Neuronal stem cell (in vitro differentiated cells): ENCODE measurements around the gene OSCP1.

Experiments used
- DNase-seq: peaks from one replicate; pipeline ENCODE4 v3.0.0-alpha.2; 2013; ENCODE audit warnings: low spot score
- H2AFZ ChIP-seq: one replicate; pipeline ENCODE4 v1.6.1; 2013; ENCODE audit warnings: mild to moderate bottlenecking, low read length, inconsistent platforms
- H2AK5ac ChIP-seq: 2 replicates; pipeline ENCODE4 v1.6.1; 2013; ENCODE audit warnings: low read depth, mild to moderate bottlenecking, inconsistent platforms, low read length, moderate library complexity, mixed read lengths
- H2BK120ac ChIP-seq: 2 replicates; pipeline ENCODE4 v1.6.1; 2013; ENCODE audit warnings: low read depth, mild to moderate bottlenecking, inconsistent platforms, low read length, moderate library complexity, mixed read lengths
- H2BK12ac ChIP-seq: one replicate; pipeline ENCODE4 v1.6.1; 2013; ENCODE audit warnings: low read length, inconsistent platforms
- H2BK15ac ChIP-seq: 2 replicates; pipeline ENCODE4 v1.6.1; 2013; ENCODE audit warnings: mild to moderate bottlenecking, low read length, inconsistent platforms, mixed read lengths
- H2BK5ac ChIP-seq: one replicate; pipeline ENCODE4 v1.6.1; 2013; ENCODE audit warnings: inconsistent platforms, mild to moderate bottlenecking, low read length, moderate library complexity
- H3K14ac ChIP-seq: one replicate; pipeline ENCODE4 v1.6.1; 2013; ENCODE audit warnings: low read length, inconsistent platforms
- H3K18ac ChIP-seq: 2 replicates; pipeline ENCODE4 v1.6.1; 2013; ENCODE audit warnings: low read length, inconsistent platforms
- H3K23ac ChIP-seq: 2 replicates; pipeline ENCODE4 v1.6.1; 2013; ENCODE audit warnings: low read depth, mild to moderate bottlenecking, mixed read lengths, low read length, inconsistent platforms; ENCODE audit not compliant: poor library complexity
- H3K27ac ChIP-seq: replicated peaks from 3 replicates; pipeline ENCODE4 v1.5.1; 2013; ENCODE audit warnings: low read length, inconsistent platforms
- H3K27me3 ChIP-seq, 3 experiments: 2 replicates each; pipeline ENCODE4 v1.6.1; 2013; ENCODE audit warnings: low read length in 3 of 3, mild to moderate bottlenecking in 2 of 3, inconsistent platforms in 1 of 3, low read depth in 1 of 3, mixed read lengths in 1 of 3, moderate library complexity in 1 of 3; ENCODE audit not compliant: control insufficient read depth in 3 of 3, insufficient read depth in 3 of 3
- H3K36me3 ChIP-seq, 2 donors: replicated peaks in 1 of 2; 2 replicates each; pipeline ENCODE4 v1.6.1; 2013; ENCODE audit warnings: low read length in 2 of 2; ENCODE audit not compliant: control insufficient read depth in 2 of 2, insufficient read depth in 2 of 2
- H3K4ac ChIP-seq: 2 replicates; pipeline ENCODE4 v1.6.1; 2013; ENCODE audit warnings: inconsistent platforms, mild to moderate bottlenecking, low read length, moderate library complexity
- H3K4me1 ChIP-seq, 2 donors: 1 replicate in 1 of 2; 2 replicates in 1 of 2; pipeline ENCODE4 v1.6.1; 2013; ENCODE audit warnings: low read length in 2 of 2, low read depth in 1 of 2; ENCODE audit not compliant: control insufficient read depth in 2 of 2, insufficient read depth in 1 of 2
- H3K4me2 ChIP-seq: one replicate; pipeline ENCODE4 v1.6.1; 2013; ENCODE audit warnings: mild to moderate bottlenecking, low read length, inconsistent platforms; ENCODE audit not compliant: insufficient read depth, poor library complexity, severe bottlenecking
- H3K4me3 ChIP-seq, 2 donors: 2 replicates each; pipeline ENCODE4 v1.5.1; 2013; ENCODE audit warnings: low read length in 2 of 2, mild to moderate bottlenecking in 2 of 2, inconsistent platforms in 1 of 2, moderate library complexity in 1 of 2
- H3K79me1 ChIP-seq: one replicate; pipeline ENCODE4 v1.6.1; 2013; ENCODE audit warnings: low read depth, mild to moderate bottlenecking, inconsistent platforms, low read length, moderate library complexity
- H3K9ac ChIP-seq: one replicate; pipeline ENCODE4 v1.6.1; 2013; ENCODE audit warnings: mild to moderate bottlenecking, low read depth, low read length, inconsistent platforms; ENCODE audit not compliant: poor library complexity
- H3K9me3 ChIP-seq, 2 donors: replicated peaks in 1 of 2; 2 replicates each; pipeline versions ENCODE3 to v1.6.1; 2013; ENCODE audit warnings: low read length in 2 of 2, mild to moderate bottlenecking in 2 of 2, inconsistent platforms in 1 of 2, low read depth in 1 of 2, mixed read lengths in 1 of 2, moderate library complexity in 1 of 2; ENCODE audit not compliant: control insufficient read depth in 2 of 2, insufficient read depth in 1 of 2
- H4K8ac ChIP-seq: one replicate; pipeline ENCODE4 v1.6.1; 2013; ENCODE audit warnings: low read depth, mild to moderate bottlenecking, inconsistent platforms, low read length, moderate library complexity
- H4K91ac ChIP-seq: one replicate; pipeline ENCODE4 v1.6.1; 2013; ENCODE audit warnings: low read length, low read depth, mild to moderate bottlenecking, inconsistent platforms; ENCODE audit not compliant: poor library complexity
- WGBS, 2 donors: extraction: QIAGEN DNeasy Blood & Tissue Kit; methylation state at CpG; one replicate each; pipeline ENCODE4 v1.1.7; 2013; ENCODE audit warnings: missing lambda C conversion rate in 2 of 2, mixed read lengths in 1 of 2; ENCODE audit not compliant: insufficient read length in 2 of 2, insufficient replicate concordance in 1 of 2; ENCODE audit errors: extremely low coverage in 2 of 2; 5-methylcytosine and 5-hydroxymethylcytosine counted together

OSCP1 gene

DNA sequence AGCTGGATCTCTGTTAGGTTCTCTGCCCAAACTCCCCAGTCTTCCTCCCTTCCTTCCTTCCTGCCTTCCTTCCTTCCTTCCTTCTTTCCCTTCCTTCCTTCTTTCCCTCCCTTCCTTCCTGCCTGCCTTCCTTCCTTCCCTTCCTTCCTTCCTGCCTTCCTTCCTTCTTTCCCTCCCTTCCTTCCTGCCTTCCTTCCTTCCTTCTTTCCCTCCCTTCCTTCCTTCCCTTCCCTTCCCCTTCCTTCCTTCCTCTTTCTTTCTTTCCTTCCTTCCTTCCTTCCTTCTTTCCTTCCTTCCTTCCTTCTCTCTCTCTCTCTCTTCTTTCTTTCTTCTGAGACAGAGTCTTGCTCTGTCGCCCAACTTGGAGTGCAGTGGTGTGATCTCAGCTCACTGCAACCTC, 43.8 kb downstream of the OSCP1 start:
- Histone ChIP-seq H3K9ac (no peak overlapping the region), H2BK12ac (no peak overlapping the region), H2BK120ac (no peak overlapping the region), H3K4me1 (peaks cover 0 to 4% of the 10 kb centered on the region in 2 donors), H3K4ac (no peak overlapping the region), H4K91ac (no peak overlapping the region), H4K8ac (no peak overlapping the region), H3K27me3 (no peaks in the 10 kb centered on the region), H3K27ac (no peak overlapping the region), H3K36me3 (peaks cover 5 to 30% of the 10 kb centered on the region in 2 donors), H3K23ac (no peak overlapping the region), H2BK15ac (no peak overlapping the region), H3K79me1 (peaks cover 5% of the 10 kb centered on the region), H2AFZ (no peak overlapping the region), H3K9me3 (peaks cover 0 to 1% of the 10 kb centered on the region in 2 donors), H2BK5ac (no peak overlapping the region), H3K18ac (no peak overlapping the region), H2AK5ac (no peak overlapping the region), H3K4me2 (no peak overlapping the region), H3K4me3 (no peak overlapping the region), H3K14ac (no peak overlapping the region)
- no CpG with 5 or more reads among the region's 1 CpG for WGBS, 2 donors
- DNase-seq, result no peak

DNA sequence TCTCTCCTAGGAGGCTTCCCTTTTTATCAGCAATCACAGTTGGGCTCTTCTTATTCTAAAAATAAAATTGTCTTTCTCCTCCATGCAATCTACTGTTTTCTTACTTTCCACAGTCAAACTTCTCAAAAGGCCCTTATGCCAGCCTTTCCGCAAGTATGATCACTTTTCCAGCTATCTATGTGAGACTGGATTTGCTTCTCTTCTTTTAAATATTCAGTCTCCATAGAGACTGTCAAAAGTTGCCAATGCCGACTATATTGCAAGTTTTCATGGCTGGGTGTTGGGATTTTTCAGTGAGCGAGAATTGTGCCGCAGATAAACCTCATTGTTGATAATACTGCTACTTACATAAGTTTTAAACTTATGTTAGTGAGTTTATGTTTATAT, 47.8 kb downstream of the OSCP1 start:
- Histone ChIP-seq H3K4me1 (peaks cover 5 to 9% of the 10 kb centered on the region in 2 donors), H3K4me2 (no peak overlapping the region), H3K18ac (no peak overlapping the region), H3K27ac (no peak overlapping the region), H3K36me3 (peaks cover 0 to 8% of the 10 kb centered on the region in 2 donors), H2AK5ac (no peak overlapping the region), H4K8ac (no peak overlapping the region), H3K27me3 (peaks cover 0 to 2% (median 0%) of the 10 kb centered on the region in 3 experiments), H3K9me3 (no peaks in the 10 kb centered on the region), H2BK120ac (no peak overlapping the region), H3K4me3 (no peak overlapping the region), H2BK5ac (no peak overlapping the region), H4K91ac (no peak overlapping the region), H3K79me1 (peaks cover 6% of the 10 kb centered on the region), H3K9ac (no peak overlapping the region), H3K4ac (no peak overlapping the region), H2BK12ac (no peak overlapping the region), H2BK15ac (no peak overlapping the region), H3K23ac (no peak overlapping the region), H3K14ac (no peak overlapping the region), H2AFZ (no peak overlapping the region)
- no peak for DNase-seq
- no CpG with 5 or more reads among the region's 4 CpGs for WGBS, 2 donors

DNA sequence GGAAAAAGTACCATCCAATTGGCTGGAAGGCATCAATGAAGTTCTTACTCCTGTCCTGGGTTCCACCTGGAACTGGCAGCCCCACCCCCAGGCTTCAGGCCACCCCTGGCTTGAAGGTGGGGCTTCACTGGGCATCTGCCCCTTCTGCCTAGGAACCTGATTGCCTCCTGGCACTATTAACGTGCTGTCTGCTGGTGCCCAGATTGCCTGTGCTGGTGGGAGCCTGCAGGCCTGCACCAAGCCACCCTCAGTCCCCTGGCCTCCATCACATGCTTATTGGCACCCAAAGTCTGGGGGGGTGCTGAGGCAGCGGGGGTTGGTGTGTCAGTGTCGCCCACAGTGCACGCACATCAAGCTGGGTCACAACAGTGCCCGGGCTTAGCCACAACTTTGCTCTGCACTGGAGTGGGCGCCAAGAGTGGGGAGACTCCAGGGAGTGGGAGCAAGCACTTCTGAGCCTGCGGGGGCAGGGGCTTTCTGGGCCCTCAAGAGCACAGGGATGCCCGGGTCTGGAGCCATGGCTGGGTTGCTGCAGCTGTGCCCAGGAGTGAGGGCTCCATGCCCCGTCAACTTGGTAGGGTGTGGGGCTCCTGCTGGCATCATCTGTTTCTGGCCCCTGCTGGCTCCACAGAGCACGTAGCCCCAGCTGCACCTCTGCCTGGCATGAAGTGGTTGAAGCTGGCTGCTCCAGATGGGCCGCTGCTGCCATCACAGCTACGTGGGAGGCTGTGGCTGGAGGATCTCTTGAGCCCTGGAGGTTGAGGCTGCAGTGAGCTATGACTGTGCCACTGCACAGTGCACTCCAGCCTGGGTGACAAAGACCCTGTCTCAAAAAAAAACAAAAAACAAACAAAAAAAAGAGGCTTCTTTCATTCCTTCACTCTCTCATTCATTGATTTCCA, 48.4 kb downstream of the OSCP1 start:
- peak overlapping the region; percentile 53 to 70 for H3K4me3 ChIP-seq
- peak overlapping the region; percentile 75 for H3K14ac ChIP-seq
- peak overlapping the region; percentile 7 for H2BK5ac ChIP-seq
- peak overlapping the region; percentile 67 for H3K27ac ChIP-seq
- H2BK12ac ChIP-seq, result peak overlapping the region; percentile 88
- H3K18ac ChIP-seq, result peak overlapping the region; percentile 15
- peaks cover 5 to 9% of the 10 kb centered on the region in 2 donors for H3K4me1 ChIP-seq
- H3K79me1 ChIP-seq, result peaks cover 11% of the 10 kb centered on the region
- peak overlapping the region; percentile 79 for H2AFZ ChIP-seq
- peak overlapping the region; percentile 86 for H2BK15ac ChIP-seq
- H4K91ac ChIP-seq, result peak overlapping the region; percentile 64
- peak overlapping the region; percentile 97 for H2AK5ac ChIP-seq
- H3K4ac ChIP-seq, result peak overlapping the region; percentile 70
- peaks cover 0 to 2% (median 0%) of the 10 kb centered on the region in 3 experiments for H3K27me3 ChIP-seq
- no peaks in the 10 kb centered on the region for H3K9me3 ChIP-seq
- peaks cover 0 to 1% of the 10 kb centered on the region in 2 donors for H3K36me3 ChIP-seq
- H4K8ac ChIP-seq, result peak overlapping the region; percentile 19
- peak overlapping the region; percentile 83 for H3K9ac ChIP-seq
- no peak for DNase-seq
- no CpG with 5 or more reads among the region's 12 CpGs for WGBS, 2 donors
- H3K4me2 ChIP-seq, result peak overlapping the region; percentile 56
- H2BK120ac ChIP-seq, result peak overlapping the region; percentile 94
- H3K23ac ChIP-seq, result peak overlapping the region; percentile 60
